ENCODE results near the gene RTP1. TPM values are rescaled to one million over a fixed set of nuclear protein-coding genes. Genes with fewer than 3 reads are reported as not detected.

RTP1 gene
- total RNA-seq, 4 donors from 2014 or later, result not detected

GRCh38 chr3:187186375-187186774 is 10.9 kb upstream of the RTP1 start:
- intact Hi-C loops (cut with DNase I), result no loop called here
- no peak overlapping the region for H3K4me3 ChIP-seq
- no peaks in the 10 kb centered on the region for H3K36me3 ChIP-seq
- DNase-seq, result no peak
- peaks cover 7 to 42% (median 33%) of the 10 kb centered on the region in 3 donors for H3K4me1 ChIP-seq
- H3K27me3 ChIP-seq, result no peaks in the 10 kb centered on the region
- TF ChIP-seq POLR2A (IDR thresholded peaks at IDR 0.05), result no peak
- no peak for TF ChIP-seq CTCF (IDR thresholded peaks at IDR 0.05)
- H3K9me3 ChIP-seq, result no peaks in the 10 kb centered on the region
- 65 to 75% methylated on average over 2 of the region's 2 CpGs for WGBS, 2 donors
- peak overlapping the region; percentile 40 to 82 (median 61) for H3K27ac ChIP-seq

- DNase-seq, result no peak
- TF ChIP-seq CTCF (IDR thresholded peaks at IDR 0.05) (no peak), POLR2A (IDR thresholded peaks at IDR 0.05) (no peak)
Measured at GRCh38 chr3:187186801-187187421, 10.4 kb upstream of the RTP1 start.

GRCh38 chr3:187188931-187189330 is 8.4 kb upstream of the RTP1 start:
- TF ChIP-seq CTCF (IDR thresholded peaks at IDR 0.05), result no peak
- no peak for TF ChIP-seq POLR2A (IDR thresholded peaks at IDR 0.05)
- H3K9me3 ChIP-seq, result no peaks in the 10 kb centered on the region
- DNase-seq, result no peak
- H3K27ac ChIP-seq, result peak overlapping the region in 3 of 4 donors; percentile 4 to 17 (median 11)
- peaks cover 7 to 25% (median 20%) of the 10 kb centered on the region in 3 donors for H3K4me1 ChIP-seq
- no peaks in the 10 kb centered on the region for H3K27me3 ChIP-seq
- no peak overlapping the region for H3K4me3 ChIP-seq
- no peaks in the 10 kb centered on the region for H3K36me3 ChIP-seq
- whole genome bisulfite sequencing, 2 donors, result 19 to 32% methylated on average over 2 of the region's 2 CpGs
- intact Hi-C loops (cut with DNase I), result no loop called here

More at GRCh38 chr3:187186801-187187421, 10.4 kb upstream of the RTP1 start:
- no peaks in the 10 kb centered on the region for H3K9me3 ChIP-seq
- no peaks in the 10 kb centered on the region for H3K36me3 ChIP-seq
- peaks cover 7 to 42% (median 31%) of the 10 kb centered on the region in 3 donors for H3K4me1 ChIP-seq
- H3K27ac ChIP-seq, result peak overlapping the region; percentile 44 to 82 (median 72)
- no peaks in the 10 kb centered on the region for H3K27me3 ChIP-seq
- 32 to 34% methylated on average over 4 to 5 of the region's 5 CpGs for WGBS, 2 donors
- no peak overlapping the region for H3K4me3 ChIP-seq
- intact Hi-C loops (cut with DNase I), result no loop called here

GRCh38 chr3:187191271-187191670 is 6.0 kb upstream of the RTP1 start:
- Histone ChIP-seq H3K4me3 (no peak overlapping the region), H3K4me1 (peaks cover 5 to 21% (median 20%) of the 10 kb centered on the region in 3 donors), H3K27ac (no peak overlapping the region), H3K9me3 (no peaks in the 10 kb centered on the region), H3K27me3 (no peaks in the 10 kb centered on the region), H3K36me3 (no peaks in the 10 kb centered on the region)
- intact Hi-C loops (cut with DNase I), result no loop called here
- no peak for DNase-seq
- WGBS, 2 donors, result 26 to 32% methylated on average over 1 of the region's 1 CpG
- TF ChIP-seq CTCF (IDR thresholded peaks at IDR 0.05), result no peak
- TF ChIP-seq POLR2A (IDR thresholded peaks at IDR 0.05), result no peak

- intact Hi-C loops (cut with DNase I), result no loop called here
- Histone ChIP-seq H3K27ac (no peak overlapping the region), H3K9me3 (no peaks in the 10 kb centered on the region), H3K27me3 (no peaks in the 10 kb centered on the region), H3K4me3 (no peak overlapping the region), H3K4me1 (peaks cover 0 to 9% (median 8%) of the 10 kb centered on the region in 3 donors), H3K36me3 (no peaks in the 10 kb centered on the region)
- DNase-seq, result no peak
- no peak for TF ChIP-seq POLR2A (IDR thresholded peaks at IDR 0.05)
- TF ChIP-seq CTCF (IDR thresholded peaks at IDR 0.05), result no peak
Measured at GRCh38 chr3:187193181-187193580, 4.1 kb upstream of the RTP1 start.
